DOHH2 (cell line): Measurements from ENCODE around the gene PM20D1.

Experiments
- H3F3A ChIP-seq: fragments of 200-600 bp; sonication (generic), shearing (Covaris generic); 2 replicates; pipeline ENCODE4 v1.6.0; 2016; ENCODE audit warnings: antibody characterized with exemption, mild to moderate bottlenecking; ENCODE audit not compliant: control insufficient read depth, insufficient read depth
- H3K27ac ChIP-seq: fragments of 200-600 bp; sonication (generic); 2 replicates; pipeline ENCODE4 v1.5.1; 2014; ENCODE audit warnings: low read depth, mild to moderate bottlenecking, low read length, moderate library complexity
- H3K27me3 ChIP-seq: fragments of 200-600 bp; sonication (generic); 2 replicates; pipeline ENCODE4 v1.6.1; 2014; ENCODE audit warnings: mild to moderate bottlenecking, low read length, mixed read lengths; ENCODE audit not compliant: control insufficient read depth
- H3K36me3 ChIP-seq: fragments of 200-600 bp; sonication (generic); 2 replicates; pipeline ENCODE4 v1.6.1; 2014; ENCODE audit warnings: mild to moderate bottlenecking, low read length, moderate library complexity, mixed read lengths; ENCODE audit not compliant: control insufficient read depth
- H3K4me1 ChIP-seq: fragments of 200-600 bp; sonication (generic); 2 replicates; pipeline ENCODE4 v1.6.1; 2014; ENCODE audit warnings: mild to moderate bottlenecking, low read length, mixed read lengths; ENCODE audit not compliant: control insufficient read depth
- H3K4me2 ChIP-seq: fragments of 200-600 bp; sonication (generic); 2 replicates; pipeline ENCODE4 v1.6.0; 2014; ENCODE audit warnings: mild to moderate bottlenecking, low read length, moderate library complexity
- H3K4me3 ChIP-seq: fragments of 200-600 bp; sonication (generic); 2 replicates; pipeline ENCODE4 v1.5.1; 2014; ENCODE audit warnings: mild to moderate bottlenecking, low read length, mixed read lengths
- H3K79me2 ChIP-seq: fragments of 200-600 bp; sonication (generic); 2 replicates; pipeline ENCODE4 v1.6.1; 2014; ENCODE audit warnings: mild to moderate bottlenecking, low read length, mixed read lengths; ENCODE audit not compliant: control insufficient read depth
- H3K9me2 ChIP-seq: fragments of 200-600 bp; sonication (generic); replicated peaks from 2 replicates; pipeline ENCODE4 v1.6.1; 2014; ENCODE audit warnings: mild to moderate bottlenecking, low read length, mixed read lengths; ENCODE audit not compliant: control insufficient read depth
- H3K9me3 ChIP-seq: fragments of 200-600 bp; sonication (generic); 2 replicates; pipeline ENCODE4 v1.6.1; 2014; ENCODE audit warnings: antibody characterized with exemption, low read length, mixed read lengths; ENCODE audit not compliant: control insufficient read depth, insufficient read depth
- H4K20me1 ChIP-seq: fragments of 200-600 bp; sonication (generic); 2 replicates; pipeline ENCODE4 v1.6.0; 2014; ENCODE audit warnings: low read depth, mild to moderate bottlenecking, antibody characterized with exemption, low read length, moderate library complexity; ENCODE audit not compliant: control insufficient read depth, insufficient read depth
- CTCF ChIP-seq: fragments of 200-600 bp; sonication (generic); IDR thresholded peaks from one replicate; pipeline ENCODE4 v1.5.1; 2014; ENCODE audit warnings: antibody characterized with exemption, mild to moderate bottlenecking, low read depth, low read length; ENCODE audit not compliant: poor library complexity, severe bottlenecking
- EZH2phosphoT487 ChIP-seq: fragments of 200-600 bp; sonication (generic); IDR thresholded peaks from 2 replicates; pipeline ENCODE4 v1.6.1; 2017; ENCODE audit warnings: borderline replicate concordance, mild to moderate bottlenecking, antibody characterized with exemption, low read length, moderate library complexity, mixed read lengths

Gene PM20D1

GRCh38 chr1:205782627-205783432 lies 67.1 kb downstream of the PM20D1 start:
- H3K27me3 ChIP-seq: no peaks in the 10 kb centered on the region; the same call in 1 of the 2 replicates
- no peak overlapping the region for H3K27ac ChIP-seq
- H3K36me3 ChIP-seq: no peaks in the 10 kb centered on the region
- no peaks in the 10 kb centered on the region for H3K9me3 ChIP-seq
- H3K9me2 ChIP-seq: no peaks in the 10 kb centered on the region
- peaks cover 3% of the 10 kb centered on the region; the same call in 1 of the 2 replicates for H3F3A ChIP-seq
- peaks cover 9% of the 10 kb centered on the region for H3K4me1 ChIP-seq
- no peak overlapping the region for H3K4me2 ChIP-seq
- no peaks in the 10 kb centered on the region for H3K79me2 ChIP-seq
- no peak overlapping the region for H3K4me3 ChIP-seq
- TF ChIP-seq EZH2phosphoT487 (no peak), CTCF (no peak)
- no peaks in the 10 kb centered on the region for H4K20me1 ChIP-seq

GRCh38 chr1:205780335-205780734 lies 69.6 kb downstream of the PM20D1 start:
- H3K4me2 ChIP-seq: no peak overlapping the region
- H3K9me3 ChIP-seq: no peaks in the 10 kb centered on the region
- peaks cover 3% of the 10 kb centered on the region; the same call in 1 of the 2 replicates for H3F3A ChIP-seq
- H3K4me3 ChIP-seq: no peak overlapping the region
- no peak overlapping the region for H3K27ac ChIP-seq
- no peaks in the 10 kb centered on the region for H4K20me1 ChIP-seq
- H3K36me3 ChIP-seq: no peaks in the 10 kb centered on the region
- no peaks in the 10 kb centered on the region for H3K9me2 ChIP-seq
- TF ChIP-seq CTCF (no peak), EZH2phosphoT487 (no peak)
- H3K4me1 ChIP-seq: peaks cover 15% of the 10 kb centered on the region
- no peaks in the 10 kb centered on the region for H3K27me3 ChIP-seq
- no peaks in the 10 kb centered on the region for H3K79me2 ChIP-seq
